Stomach (tissue), 4 donors: ENCODE results near the gene ADCY4.

Experiments
- EP300 ChIP-seq: sonication (generic); formaldehyde crosslinking; IDR thresholded peaks from one replicate; pipeline ENCODE4 v1.6.1; 2017; ENCODE audit warnings: antibody characterized with exemption
- POLR2A ChIP-seq, 4 donors: fragments of 450-650 bp; IDR thresholded peaks; one replicate each; pipeline ENCODE4 v1.6.1; 2016; ENCODE audit warnings: antibody characterized with exemption in 4 of 4, control low read depth in 2 of 4, mild to moderate bottlenecking in 1 of 4, moderate library complexity in 1 of 4
- POLR2AphosphoS5 ChIP-seq, 3 donors: sonication (generic); formaldehyde crosslinking; IDR thresholded peaks; one replicate each; pipeline ENCODE4 v1.6.1; 2016; ENCODE audit warnings: antibody characterized with exemption in 3 of 3
- TF ChIP-seq, protein P1 (sequence below), 7 experiments: fragments of 450-650 bp in 4 of 7; fragments of 200-600 bp in 3 of 7; sonication (generic) in 3 of 7; IDR thresholded peaks; one replicate each; pipeline ENCODE4 v1.5.1; 2016 to 2019; ENCODE audit warnings: antibody characterized with exemption in 7 of 7, control low read depth in 2 of 7, mild to moderate bottlenecking in 1 of 7

DNA sequence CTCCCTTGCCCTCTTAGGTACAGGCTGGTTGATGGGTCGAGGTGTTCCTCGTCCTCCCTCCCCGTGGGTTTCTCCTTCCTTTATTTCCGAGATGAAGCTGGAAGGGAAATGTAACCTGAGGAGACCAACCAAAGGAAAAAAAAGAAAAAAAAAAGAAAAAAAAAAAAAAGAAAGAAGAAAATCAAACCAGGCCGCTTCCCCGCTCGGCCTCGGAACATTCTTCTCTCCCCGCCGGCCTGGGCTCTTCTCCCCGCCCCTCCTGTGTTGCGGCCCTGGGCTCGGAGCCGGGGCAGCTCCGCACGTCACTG lies 31.5 kb upstream of the ADCY4 start:
- TF ChIP-seq POLR2AphosphoS5 (IDR thresholded peaks at IDR 0.05) (peak; percentile 71 to 77 (median 73)), EP300 (no peak), POLR2A (IDR thresholded peaks at IDR 0.05) (no peak)
- TF ChIP-seq, protein P1, sequence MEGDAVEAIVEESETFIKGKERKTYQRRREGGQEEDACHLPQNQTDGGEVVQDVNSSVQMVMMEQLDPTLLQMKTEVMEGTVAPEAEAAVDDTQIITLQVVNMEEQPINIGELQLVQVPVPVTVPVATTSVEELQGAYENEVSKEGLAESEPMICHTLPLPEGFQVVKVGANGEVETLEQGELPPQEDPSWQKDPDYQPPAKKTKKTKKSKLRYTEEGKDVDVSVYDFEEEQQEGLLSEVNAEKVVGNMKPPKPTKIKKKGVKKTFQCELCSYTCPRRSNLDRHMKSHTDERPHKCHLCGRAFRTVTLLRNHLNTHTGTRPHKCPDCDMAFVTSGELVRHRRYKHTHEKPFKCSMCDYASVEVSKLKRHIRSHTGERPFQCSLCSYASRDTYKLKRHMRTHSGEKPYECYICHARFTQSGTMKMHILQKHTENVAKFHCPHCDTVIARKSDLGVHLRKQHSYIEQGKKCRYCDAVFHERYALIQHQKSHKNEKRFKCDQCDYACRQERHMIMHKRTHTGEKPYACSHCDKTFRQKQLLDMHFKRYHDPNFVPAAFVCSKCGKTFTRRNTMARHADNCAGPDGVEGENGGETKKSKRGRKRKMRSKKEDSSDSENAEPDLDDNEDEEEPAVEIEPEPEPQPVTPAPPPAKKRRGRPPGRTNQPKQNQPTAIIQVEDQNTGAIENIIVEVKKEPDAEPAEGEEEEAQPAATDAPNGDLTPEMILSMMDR (IDR thresholded peaks at IDR 0.05), result no peak
